A549 (cell line): ENCODE data around the gene NRXN2. TPM values are rescaled to one million over a fixed set of nuclear protein-coding genes. Genes with fewer than 3 reads are reported as not detected.

Experiments
- polyA plus RNA-seq, 4 experiments: library from polyadenylated mRNA; depleted of rRNA in 3 of 4; stranded (reverse); fragments of >200 nt; fragmentation: RNase III in 1 of 4; extraction: RNeasy Plus Mini Kit Qiagen cat#74134 plus additional on column Dnase treatment in 1 of 4; gene quantifications; 2 replicates in 3 of 4; 3 replicates in 1 of 4; pipeline ENCODE4 v1.2.3, GENCODE V29; 2011 to 2017

NRXN2 gene
- polyA plus RNA-seq, 2 of the 4 experiments (the other 2 are of a cell fraction): 0.04 TPM; not detected in 1

Other genes starting within 250 kb of the NRXN2 start
- 0.19 and 0.23 TPM in 2 replicates for gene SLC22A11, start 167.3 kb downstream of the NRXN2 start, polyA plus RNA-seq (2011; rRNA removed)
- 0.07 to 0.17 TPM (median 0.16 TPM) in 3 replicates for gene SLC22A11, start 167.3 kb downstream of the NRXN2 start, polyA plus RNA-seq (2017; fragmentation: RNase III; extraction: RNeasy Plus Mini Kit Qiagen cat#74134 plus additional on column Dnase treatment)
- not detected in 2 replicates for gene SLC22A12, start 132.0 kb downstream of the NRXN2 start, polyA plus RNA-seq (2011; rRNA removed)
- gene SLC22A12, start 132.0 kb downstream of the NRXN2 start, polyA plus RNA-seq (2017; fragmentation: RNase III; extraction: RNeasy Plus Mini Kit Qiagen cat#74134 plus additional on column Dnase treatment): not detected in 3 replicates
- gene RASGRP2, start 20.9 kb upstream of the NRXN2 start, polyA plus RNA-seq (2011; rRNA removed): 0.88 and 0.95 TPM in 2 replicates
- 0.89 to 1.1 TPM (median 0.94 TPM) in 3 replicates for gene RASGRP2, start 20.9 kb upstream of the NRXN2 start, polyA plus RNA-seq (2017; fragmentation: RNase III; extraction: RNeasy Plus Mini Kit Qiagen cat#74134 plus additional on column Dnase treatment)
- 0.22 and 0.40 TPM in 2 replicates for gene PYGM, start 36.8 kb upstream of the NRXN2 start, polyA plus RNA-seq (2011; rRNA removed)
- gene PYGM, start 36.8 kb upstream of the NRXN2 start, polyA plus RNA-seq (2017; fragmentation: RNase III; extraction: RNeasy Plus Mini Kit Qiagen cat#74134 plus additional on column Dnase treatment): 0.23 to 0.51 TPM (median 0.39 TPM) in 3 replicates
- gene SF1, start 55.3 kb upstream of the NRXN2 start, polyA plus RNA-seq (2011; rRNA removed): 88.8 and 104 TPM in 2 replicates
- gene SF1, start 55.3 kb upstream of the NRXN2 start, polyA plus RNA-seq (2017; fragmentation: RNase III; extraction: RNeasy Plus Mini Kit Qiagen cat#74134 plus additional on column Dnase treatment): 268 to 341 TPM (median 310 TPM) in 3 replicates
- 9.4 and 10.2 TPM in 2 replicates for gene MAP4K2, start 80.0 kb upstream of the NRXN2 start, polyA plus RNA-seq (2011; rRNA removed)
- 8.4 to 10.6 TPM (median 9.9 TPM) in 3 replicates for gene MAP4K2, start 80.0 kb upstream of the NRXN2 start, polyA plus RNA-seq (2017; fragmentation: RNase III; extraction: RNeasy Plus Mini Kit Qiagen cat#74134 plus additional on column Dnase treatment)
- gene MEN1, start 87.4 kb upstream of the NRXN2 start, polyA plus RNA-seq (2011; rRNA removed): 17.0 and 18.5 TPM in 2 replicates
- 30.2 to 35.5 TPM (median 34.7 TPM) in 3 replicates for gene MEN1, start 87.4 kb upstream of the NRXN2 start, polyA plus RNA-seq (2017; fragmentation: RNase III; extraction: RNeasy Plus Mini Kit Qiagen cat#74134 plus additional on column Dnase treatment)
- gene CDC42BPG, start 121.5 kb upstream of the NRXN2 start, polyA plus RNA-seq (2011; rRNA removed): 0.35 and 0.50 TPM in 2 replicates
- gene CDC42BPG, start 121.5 kb upstream of the NRXN2 start, polyA plus RNA-seq (2017; fragmentation: RNase III; extraction: RNeasy Plus Mini Kit Qiagen cat#74134 plus additional on column Dnase treatment): 1.0 to 1.1 TPM (median 1.0 TPM) in 3 replicates
- gene EHD1, start 155.4 kb upstream of the NRXN2 start, polyA plus RNA-seq (2011; rRNA removed): 25.9 and 27.7 TPM in 2 replicates
- gene EHD1, start 155.4 kb upstream of the NRXN2 start, polyA plus RNA-seq (2017; fragmentation: RNase III; extraction: RNeasy Plus Mini Kit Qiagen cat#74134 plus additional on column Dnase treatment): 37.8 to 52.4 TPM (median 43.4 TPM) in 3 replicates
- gene ATG2A, start 194.0 kb upstream of the NRXN2 start, polyA plus RNA-seq (2011; rRNA removed): 3.1 and 4.0 TPM in 2 replicates
- gene ATG2A, start 194.0 kb upstream of the NRXN2 start, polyA plus RNA-seq (2017; fragmentation: RNase III; extraction: RNeasy Plus Mini Kit Qiagen cat#74134 plus additional on column Dnase treatment): 10.7 to 13.4 TPM (median 12.8 TPM) in 3 replicates
- 6.9 and 11.1 TPM in 2 replicates for gene PPP2R5B, start 201.5 kb upstream of the NRXN2 start, polyA plus RNA-seq (2011; rRNA removed)
- 3.9 to 6.1 TPM (median 5.7 TPM) in 3 replicates for gene PPP2R5B, start 201.5 kb upstream of the NRXN2 start, polyA plus RNA-seq (2017; fragmentation: RNase III; extraction: RNeasy Plus Mini Kit Qiagen cat#74134 plus additional on column Dnase treatment)
- gene GPHA2, start 212.7 kb upstream of the NRXN2 start, polyA plus RNA-seq (2011; rRNA removed): not detected in 2 replicates
- gene GPHA2, start 212.7 kb upstream of the NRXN2 start, polyA plus RNA-seq (2017; fragmentation: RNase III; extraction: RNeasy Plus Mini Kit Qiagen cat#74134 plus additional on column Dnase treatment): not detected in 3 replicates
- 0.12 and 0.24 TPM in 2 replicates for gene MAJIN, start 248.9 kb upstream of the NRXN2 start, polyA plus RNA-seq (2011; rRNA removed)
- gene MAJIN, start 248.9 kb upstream of the NRXN2 start, polyA plus RNA-seq (2017; fragmentation: RNase III; extraction: RNeasy Plus Mini Kit Qiagen cat#74134 plus additional on column Dnase treatment): not detected in 3 replicates